Measurements from ENCODE around the gene FGFRL1.

FGFRL1 gene

GRCh38 chr4:1017706-1018105, 6.3 kb downstream of the FGFRL1 start:
- H3K4me1 Mint-ChIP-seq (ENCODE audit: low read depth) = peaks cover 2% of the 10 kb centered on the region
- H3K27ac Mint-ChIP-seq = no peak overlapping the region
- no peak overlapping the region for H3K4me3 Mint-ChIP-seq
- H3K36me3 Mint-ChIP-seq (ENCODE audit: low read depth) = no peaks in the 10 kb centered on the region
- H3K9me3 Mint-ChIP-seq = no peaks in the 10 kb centered on the region
- no peaks in the 10 kb centered on the region for H3K27me3 Mint-ChIP-seq (ENCODE audit: low read depth)

- H3K9me3 Mint-ChIP-seq = no peaks in the 10 kb centered on the region
- no peaks in the 10 kb centered on the region for H3K36me3 Mint-ChIP-seq (ENCODE audit: low read depth)
- H3K27ac Mint-ChIP-seq = no peak overlapping the region
- H3K4me3 Mint-ChIP-seq = no peak overlapping the region
- H3K27me3 Mint-ChIP-seq (ENCODE audit: low read depth) = no peaks in the 10 kb centered on the region
- H3K4me1 Mint-ChIP-seq (ENCODE audit: low read depth) = peaks cover 2% of the 10 kb centered on the region
These were observed 7.0 kb downstream of the FGFRL1 start for GRCh38 chr4:1018147-1019020.

GRCh38 chr4:1019320-1019719, 7.9 kb downstream of the FGFRL1 start:
- no peaks in the 10 kb centered on the region for H3K27me3 Mint-ChIP-seq (ENCODE audit: low read depth)
- H3K4me1 Mint-ChIP-seq (ENCODE audit: low read depth) = no peaks in the 10 kb centered on the region
- H3K9me3 Mint-ChIP-seq = no peaks in the 10 kb centered on the region
- H3K4me3 Mint-ChIP-seq = no peak overlapping the region
- H3K27ac Mint-ChIP-seq = no peak overlapping the region
- no peaks in the 10 kb centered on the region for H3K36me3 Mint-ChIP-seq (ENCODE audit: low read depth)

DNA sequence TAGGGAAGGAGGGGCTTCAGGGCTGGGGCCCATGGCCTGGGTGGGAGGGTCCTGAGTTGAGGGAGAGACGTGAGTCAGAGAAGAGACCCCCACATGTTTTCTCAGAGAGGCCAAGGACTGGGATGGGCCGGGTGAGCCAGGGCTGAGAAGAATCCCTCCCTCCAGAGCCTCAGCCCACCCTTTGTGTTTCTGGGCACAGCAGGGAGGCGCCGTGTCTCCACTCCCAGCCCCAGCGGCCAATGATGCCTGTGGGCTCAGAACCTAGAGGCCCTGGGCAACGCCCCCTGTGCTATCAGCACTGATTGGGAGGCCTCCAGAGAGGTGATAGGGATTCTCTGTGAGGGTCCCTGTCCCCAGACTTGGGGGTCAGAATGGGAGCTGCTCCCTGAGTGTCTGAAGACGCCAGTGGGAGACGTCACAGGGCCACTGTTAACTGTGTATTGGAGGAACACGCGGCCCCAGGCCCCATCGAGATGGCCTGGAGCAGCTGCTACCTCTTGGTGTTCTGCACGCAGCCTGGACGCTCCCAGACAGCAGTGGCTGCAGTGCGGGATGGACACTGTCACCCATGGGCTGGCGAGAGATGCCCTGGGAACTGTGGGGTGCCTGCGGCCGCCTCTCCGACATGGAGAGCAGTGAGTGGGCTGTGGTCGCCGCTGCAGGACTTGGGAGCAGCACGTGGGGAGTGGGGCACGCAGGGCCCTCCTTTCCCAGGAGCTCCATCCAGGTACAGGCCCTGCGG, 8.5 kb downstream of the FGFRL1 start:
- H3K36me3 Mint-ChIP-seq (ENCODE audit: low read depth) = no peaks in the 10 kb centered on the region
- H3K27ac Mint-ChIP-seq = no peak overlapping the region
- no peaks in the 10 kb centered on the region for H3K9me3 Mint-ChIP-seq
- H3K4me1 Mint-ChIP-seq (ENCODE audit: low read depth) = no peaks in the 10 kb centered on the region
- no peaks in the 10 kb centered on the region for H3K27me3 Mint-ChIP-seq (ENCODE audit: low read depth)
- H3K4me3 Mint-ChIP-seq = no peak overlapping the region

GRCh38 chr4:1021386-1022050, 10.1 kb downstream of the FGFRL1 start:
- Mint-ChIP-seq H3K4me3 (no peak overlapping the region), H3K27me3 (ENCODE audit: low read depth) (no peaks in the 10 kb centered on the region), H3K9me3 (no peaks in the 10 kb centered on the region), H3K4me1 (ENCODE audit: low read depth) (peaks cover 6% of the 10 kb centered on the region), H3K27ac (no peak overlapping the region), H3K36me3 (ENCODE audit: low read depth) (peaks cover 2% of the 10 kb centered on the region)

DNA sequence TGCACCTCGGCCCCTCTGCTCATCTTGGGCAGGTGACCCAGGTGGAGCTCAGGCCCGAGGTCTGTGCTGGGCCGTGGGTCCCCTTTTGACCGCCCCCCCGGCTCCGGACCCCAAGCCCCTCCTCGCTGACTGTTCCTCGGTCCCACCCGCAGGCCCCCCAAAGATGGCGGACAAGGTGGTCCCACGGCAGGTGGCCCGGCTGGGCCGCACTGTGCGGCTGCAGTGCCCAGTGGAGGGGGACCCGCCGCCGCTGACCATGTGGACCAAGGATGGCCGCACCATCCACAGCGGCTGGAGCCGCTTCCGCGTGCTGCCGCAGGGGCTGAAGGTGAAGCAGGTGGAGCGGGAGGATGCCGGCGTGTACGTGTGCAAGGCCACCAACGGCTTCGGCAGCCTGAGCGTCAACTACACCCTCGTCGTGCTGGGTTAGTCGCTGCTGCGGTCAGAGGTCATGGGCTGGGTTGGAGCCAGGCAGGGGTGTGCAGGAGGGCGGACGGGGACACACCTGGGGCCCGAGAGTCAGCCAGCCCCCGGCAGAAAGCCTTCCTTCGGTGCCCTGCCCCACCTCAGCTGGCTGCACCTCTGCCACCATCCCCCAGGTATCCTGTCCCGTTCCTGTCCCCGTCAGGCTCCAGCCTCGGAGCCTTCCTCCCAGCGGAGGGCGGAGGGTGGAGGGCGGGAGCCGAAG, 10.8 kb downstream of the FGFRL1 start:
- peaks cover 6% of the 10 kb centered on the region for H3K4me1 Mint-ChIP-seq (ENCODE audit: low read depth)
- no peak overlapping the region for H3K27ac Mint-ChIP-seq
- H3K9me3 Mint-ChIP-seq = no peaks in the 10 kb centered on the region
- H3K4me3 Mint-ChIP-seq = no peak overlapping the region
- H3K36me3 Mint-ChIP-seq (ENCODE audit: low read depth) = peaks cover 2% of the 10 kb centered on the region
- H3K27me3 Mint-ChIP-seq (ENCODE audit: low read depth) = no peaks in the 10 kb centered on the region

- Mint-ChIP-seq H3K9me3 (no peaks in the 10 kb centered on the region), H3K4me3 (no peak overlapping the region), H3K36me3 (ENCODE audit: low read depth) (peaks cover 2% of the 10 kb centered on the region), H3K4me1 (ENCODE audit: low read depth) (peaks cover 6% of the 10 kb centered on the region), H3K27ac (no peak overlapping the region), H3K27me3 (ENCODE audit: low read depth) (no peaks in the 10 kb centered on the region)
These were observed 11.3 kb downstream of the FGFRL1 start for GRCh38 chr4:1022739-1023066.

DNA sequence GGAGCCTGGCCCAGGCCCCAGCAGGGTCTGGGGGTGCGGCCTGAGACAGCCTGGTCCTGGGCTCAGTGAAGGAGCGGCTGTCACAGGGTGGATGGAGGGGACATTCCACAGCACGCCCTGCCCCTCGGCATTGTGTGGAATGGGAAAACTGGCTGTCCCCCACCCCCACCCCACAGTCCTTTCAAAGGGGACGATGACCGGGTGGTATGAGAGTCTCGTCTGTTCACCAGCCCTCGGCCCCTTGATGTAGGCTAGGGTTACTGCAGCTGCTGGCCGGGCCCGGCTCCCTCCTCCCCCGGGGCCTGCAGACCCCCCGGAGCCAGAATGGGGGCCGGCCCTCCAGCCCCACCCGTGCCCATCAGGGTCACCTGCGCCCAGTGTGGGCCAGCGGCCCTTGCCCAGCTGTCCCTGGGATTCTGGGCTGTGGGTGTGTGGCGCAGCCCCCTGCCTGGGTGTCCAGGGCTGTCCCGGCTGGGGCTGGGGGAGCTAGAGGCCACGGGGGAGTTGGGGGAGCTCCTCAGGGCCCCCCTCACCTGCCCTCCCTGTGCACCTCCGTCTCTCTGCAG, 11.7 kb downstream of the FGFRL1 start:
- Mint-ChIP-seq H3K36me3 (ENCODE audit: low read depth) (peaks cover 2% of the 10 kb centered on the region), H3K4me3 (no peak overlapping the region), H3K27ac (no peak overlapping the region), H3K4me1 (ENCODE audit: low read depth) (peaks cover 6% of the 10 kb centered on the region), H3K27me3 (ENCODE audit: low read depth) (no peaks in the 10 kb centered on the region), H3K9me3 (no peaks in the 10 kb centered on the region)

- Mint-ChIP-seq H3K9me3 (no peaks in the 10 kb centered on the region), H3K27ac (no peak overlapping the region)
These were observed 12.7 kb downstream of the FGFRL1 start for GRCh38 chr4:1023895-1024740.

DNA sequence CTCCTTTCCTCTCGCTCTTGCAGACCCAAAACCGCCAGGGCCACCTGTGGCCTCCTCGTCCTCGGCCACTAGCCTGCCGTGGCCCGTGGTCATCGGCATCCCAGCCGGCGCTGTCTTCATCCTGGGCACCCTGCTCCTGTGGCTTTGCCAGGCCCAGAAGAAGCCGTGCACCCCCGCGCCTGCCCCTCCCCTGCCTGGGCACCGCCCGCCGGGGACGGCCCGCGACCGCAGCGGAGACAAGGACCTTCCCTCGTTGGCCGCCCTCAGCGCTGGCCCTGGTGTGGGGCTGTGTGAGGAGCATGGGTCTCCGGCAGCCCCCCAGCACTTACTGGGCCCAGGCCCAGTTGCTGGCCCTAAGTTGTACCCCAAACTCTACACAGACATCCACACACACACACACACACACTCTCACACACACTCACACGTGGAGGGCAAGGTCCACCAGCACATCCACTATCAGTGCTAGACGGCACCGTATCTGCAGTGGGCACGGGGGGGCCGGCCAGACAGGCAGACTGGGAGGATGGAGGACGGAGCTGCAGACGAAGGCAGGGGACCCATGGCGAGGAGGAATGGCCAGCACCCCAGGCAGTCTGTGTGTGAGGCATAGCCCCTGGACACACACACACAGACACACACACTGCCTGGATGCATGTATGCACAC, 13.6 kb downstream of the FGFRL1 start:
- Mint-ChIP-seq H3K27ac (no peak overlapping the region), H3K9me3 (no peaks in the 10 kb centered on the region), H3K36me3 (ENCODE audit: low read depth) (peaks cover 2% of the 10 kb centered on the region), H3K27me3 (ENCODE audit: low read depth) (no peaks in the 10 kb centered on the region), H3K4me1 (ENCODE audit: low read depth) (peaks cover 6% of the 10 kb centered on the region), H3K4me3 (no peak overlapping the region)

More at GRCh38 chr4:1023895-1024740, 12.7 kb downstream of the FGFRL1 start:
- peaks cover 6% of the 10 kb centered on the region for H3K4me1 Mint-ChIP-seq (ENCODE audit: low read depth)
- no peaks in the 10 kb centered on the region for H3K27me3 Mint-ChIP-seq (ENCODE audit: low read depth)
- no peak overlapping the region for H3K4me3 Mint-ChIP-seq
- peaks cover 2% of the 10 kb centered on the region for H3K36me3 Mint-ChIP-seq (ENCODE audit: low read depth)

DNA sequence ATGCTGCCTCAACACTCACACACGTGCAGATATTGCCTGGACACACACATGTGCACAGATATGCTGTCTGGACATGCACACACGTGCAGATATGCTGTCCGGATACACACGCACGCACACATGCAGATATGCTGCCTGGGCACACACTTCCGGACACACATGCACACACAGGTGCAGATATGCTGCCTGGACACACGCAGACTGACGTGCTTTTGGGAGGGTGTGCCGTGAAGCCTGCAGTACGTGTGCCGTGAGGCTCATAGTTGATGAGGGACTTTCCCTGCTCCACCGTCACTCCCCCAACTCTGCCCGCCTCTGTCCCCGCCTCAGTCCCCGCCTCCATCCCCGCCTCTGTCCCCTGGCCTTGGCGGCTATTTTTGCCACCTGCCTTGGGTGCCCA, 14.7 kb downstream of the FGFRL1 start:
- Mint-ChIP-seq H3K4me1 (ENCODE audit: low read depth) (peaks cover 6% of the 10 kb centered on the region), H3K36me3 (ENCODE audit: low read depth) (peaks cover 2% of the 10 kb centered on the region), H3K27ac (no peak overlapping the region), H3K9me3 (no peaks in the 10 kb centered on the region), H3K27me3 (ENCODE audit: low read depth) (no peaks in the 10 kb centered on the region), H3K4me3 (no peak overlapping the region)

DNA sequence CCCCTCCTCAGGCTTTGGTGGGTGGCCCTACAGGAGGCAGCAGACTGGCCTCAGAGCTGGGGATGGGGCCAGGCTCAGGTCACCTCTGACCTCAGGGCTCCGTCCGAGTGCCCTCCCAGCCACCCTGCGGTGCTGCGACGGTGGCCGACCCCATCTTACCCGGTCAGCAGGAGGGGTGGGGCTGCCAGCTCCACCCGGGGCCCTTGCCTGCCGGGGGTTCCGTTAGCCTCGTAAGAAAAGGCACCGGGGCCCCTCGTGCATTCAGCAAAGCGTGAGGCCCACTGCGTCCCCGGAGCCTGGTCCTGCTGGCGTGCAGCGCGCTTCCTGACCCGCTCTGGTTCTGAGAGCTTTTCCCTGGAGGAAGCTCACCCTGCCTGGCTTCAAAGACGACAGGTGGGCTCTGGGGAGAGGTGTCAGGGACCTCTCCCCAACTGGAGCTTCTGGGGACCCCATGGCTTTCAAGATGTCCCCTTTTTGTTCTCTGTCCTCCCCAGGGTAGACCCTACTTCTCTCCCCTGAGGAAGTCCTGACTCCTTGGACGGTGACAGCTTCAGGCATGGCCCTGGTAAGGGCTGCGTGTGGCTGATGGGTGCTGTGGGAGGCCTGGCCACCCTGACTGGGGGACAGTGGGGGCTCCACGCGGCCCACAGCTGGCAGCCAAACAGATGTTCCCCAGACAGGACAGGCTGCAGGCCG, 15.9 kb downstream of the FGFRL1 start:
- H3K27ac Mint-ChIP-seq = no peak overlapping the region
- H3K4me1 Mint-ChIP-seq (ENCODE audit: low read depth) = peaks cover 6% of the 10 kb centered on the region
- no peaks in the 10 kb centered on the region for H3K9me3 Mint-ChIP-seq
- no peaks in the 10 kb centered on the region for H3K27me3 Mint-ChIP-seq (ENCODE audit: low read depth)
- peaks cover 2% of the 10 kb centered on the region for H3K36me3 Mint-ChIP-seq (ENCODE audit: low read depth)
- H3K4me3 Mint-ChIP-seq = no peak overlapping the region

- Mint-ChIP-seq H3K27me3 (ENCODE audit: low read depth) (no peaks in the 10 kb centered on the region), H3K4me1 (ENCODE audit: low read depth) (peaks cover 6% of the 10 kb centered on the region), H3K4me3 (no peak overlapping the region), H3K36me3 (ENCODE audit: low read depth) (peaks cover 2% of the 10 kb centered on the region), H3K27ac (no peak overlapping the region), H3K9me3 (no peaks in the 10 kb centered on the region)
These were observed 16.5 kb downstream of the FGFRL1 start for GRCh38 chr4:1027915-1028238.

All from T-helper 1 cell treated with Interleukin-12 subunit alpha and Interleukin-12 subunit beta and Interleukin-4 antibody, amounts not matched to agents 30 μg/mL and 1 μg/mL, for 36 hours (primary cell).